ENCODE results near the gene OPCML.

OPCML gene

GRCh38 chr11:133536198-133536597 lies 3.9 kb upstream of the OPCML start:
- DNase-seq = no peak

- no peak for DNase-seq
Observed at GRCh38 chr11:133533205-133533604, 904 bp upstream of the OPCML start.

- DNase-seq = no peak
Observed at GRCh38 chr11:133531458-133531857, 843 bp downstream of the OPCML start.

- no peak for DNase-seq
Observed at GRCh38 chr11:133530501-133530835, 1.8 kb downstream of the OPCML start.

GRCh38 chr11:133529807-133530500 lies 2.3 kb downstream of the OPCML start:
- no peak for DNase-seq

GRCh38 chr11:133526790-133527189 lies 5.5 kb downstream of the OPCML start:
- DNase-seq = no peak

- DNase-seq = no peak
Observed at GRCh38 chr11:133525976-133526375, 6.3 kb downstream of the OPCML start.

GRCh38 chr11:133524488-133524887 lies 7.8 kb downstream of the OPCML start:
- no peak for DNase-seq

GRCh38 chr11:133522344-133522743 lies 10.0 kb downstream of the OPCML start:
- DNase-seq = no peak

GRCh38 chr11:133521502-133521901 lies 10.8 kb downstream of the OPCML start:
- DNase-seq = no peak

GRCh38 chr11:133520707-133521106 lies 11.6 kb downstream of the OPCML start:
- DNase-seq = no peak

GRCh38 chr11:133519560-133519959 lies 12.7 kb downstream of the OPCML start:
- DNase-seq = no peak

GRCh38 chr11:133518702-133519264 lies 13.5 kb downstream of the OPCML start:
- no peak for DNase-seq

GRCh38 chr11:133516845-133517244 lies 15.5 kb downstream of the OPCML start:
- no peak for DNase-seq

- DNase-seq = no peak
Observed at GRCh38 chr11:133515107-133515506, 17.2 kb downstream of the OPCML start.

GRCh38 chr11:133509924-133510697 lies 22.2 kb downstream of the OPCML start:
- no peak for DNase-seq

- DNase-seq = no peak
Observed at GRCh38 chr11:133508468-133508867, 23.8 kb downstream of the OPCML start.

- DNase-seq = no peak
Observed at GRCh38 chr11:133507185-133507584, 25.1 kb downstream of the OPCML start.

- DNase-seq = no peak
Observed at GRCh38 chr11:133506551-133507094, 25.7 kb downstream of the OPCML start.

- DNase-seq = no peak
Observed at GRCh38 chr11:133506023-133506422, 26.3 kb downstream of the OPCML start.

GRCh38 chr11:133504906-133505305 lies 27.4 kb downstream of the OPCML start:
- DNase-seq = no peak

GRCh38 chr11:133503776-133504175 lies 28.5 kb downstream of the OPCML start:
- no peak for DNase-seq

GRCh38 chr11:133503236-133503635 lies 29.1 kb downstream of the OPCML start:
- no peak for DNase-seq
